Sigmoid colon (tissue), 7 donors: ENCODE data around the gene MYLK. TPM values are rescaled to one million over a fixed set of nuclear protein-coding genes. Genes with fewer than 3 reads are reported as not detected.
A peak's percentile ranks its signal among the peaks of the same experiment; 100 is the strongest.

Source experiments
- DNase-seq: peaks from one replicate; pipeline ENCODE4 v3.0.0-alpha.2; 2019
- H3K27ac ChIP-seq, 4 donors: fragments of 200-600 bp; sonication (generic); one replicate each; pipeline ENCODE4 v1.5.1; 2016 to 2019; ENCODE audit warnings: mild to moderate bottlenecking in 1 of 4
- H3K27me3 ChIP-seq, 3 donors: fragments of 200-600 bp; sonication (generic); one replicate each; pipeline ENCODE4 v1.5.1; 2019; ENCODE audit warnings: mild to moderate bottlenecking in 1 of 3
- H3K36me3 ChIP-seq, 4 donors: fragments of 200-600 bp; sonication (generic); one replicate each; pipeline ENCODE4 v1.5.1; 2016 to 2019
- H3K4me1 ChIP-seq, 4 donors: fragments of 200-600 bp; sonication (generic); one replicate each; pipeline ENCODE4 v1.5.1; 2017 to 2019
- H3K4me3 ChIP-seq, 4 donors: fragments of 200-600 bp; sonication (generic); one replicate each; pipeline ENCODE4 v1.5.1; 2017 to 2019; ENCODE audit warnings: mild to moderate bottlenecking in 2 of 4, moderate library complexity in 1 of 4
- H3K9me3 ChIP-seq, 4 donors: fragments of 200-600 bp in 3 of 4; sonication (generic) in 3 of 4; one replicate each; pipeline versions ENCODE4 v1.5.1 to v1.6.1; 2013 to 2019
- CTCF ChIP-seq, 4 experiments: fragments of 450-650 bp in 3 of 4; fragments of 200-600 bp in 1 of 4; IDR thresholded peaks; one replicate each; pipeline ENCODE4 v1.5.1; 2016 to 2019; ENCODE audit warnings: antibody characterized with exemption in 4 of 4, mild to moderate bottlenecking in 3 of 4, moderate library complexity in 2 of 4
- EP300 ChIP-seq, 4 donors: sonication (generic); formaldehyde crosslinking; IDR thresholded peaks; one replicate each; pipeline ENCODE4 v1.6.1; 2017; ENCODE audit warnings: antibody characterized with exemption in 4 of 4
- POLR2A ChIP-seq, 2 donors: fragments of 450-650 bp; IDR thresholded peaks; one replicate each; pipeline ENCODE4 v1.6.1; 2016; ENCODE audit warnings: antibody characterized with exemption in 2 of 2, mild to moderate bottlenecking in 2 of 2, moderate library complexity in 2 of 2
- POLR2AphosphoS5 ChIP-seq, 4 donors: sonication (generic); formaldehyde crosslinking; IDR thresholded peaks; one replicate each; pipeline ENCODE4 v1.6.1; 2017; ENCODE audit warnings: antibody characterized with exemption in 4 of 4
- WGBS, 2 donors: extraction: QIAGEN DNeasy Blood & Tissue Kit; methylation state at CpG; one replicate each; pipeline ENCODE4 v1.1.7; 2013; 5-methylcytosine and 5-hydroxymethylcytosine counted together
- intact Hi-C: fragments of 100-400 bp; cut with DNase I; formaldehyde crosslinking; loops from one replicate; pipeline ENCODE4 v1.15.1; 2023
- polyA plus RNA-seq, 3 donors: library from polyadenylated mRNA; stranded (reverse); fragments of 200-250 nt; gene quantifications; one replicate each; pipeline ENCODE4 v1.2.3, GENCODE V29; 2013
- total RNA-seq, 4 donors: library from RNA; depleted of rRNA; stranded (reverse); fragments of >200 nt; gene quantifications; one replicate each; pipeline ENCODE4 v1.1.0, GENCODE V29; 2016
- donor health status: healthy with polysubstance abuse.
- donor health status: Bipolar disorder and iron deficiency.
- donor health status: healthy.

The MYLK gene
- total and polyA plus RNA-seq, 7 donors = 21.5 to 2,153 (median 1,169) TPM

GRCh38 chr3:123787133-123787532, 97.0 kb downstream of the MYLK start:
- peaks cover 0 to 52% (median 39%) of the 10 kb centered on the region in 4 donors for H3K4me1 ChIP-seq
- no peak for TF ChIP-seq POLR2A (IDR thresholded peaks at IDR 0.05)
- no peak for TF ChIP-seq EP300 (IDR thresholded peaks at IDR 0.05)
- TF ChIP-seq CTCF (IDR thresholded peaks at IDR 0.05) = no peak
- no peak for TF ChIP-seq POLR2AphosphoS5 (IDR thresholded peaks at IDR 0.05)
- intact Hi-C loops = no loop called here
- WGBS, 2 donors = 41 to 77% methylated on average over 5 of the region's 5 CpGs
- no peaks in the 10 kb centered on the region for H3K9me3 ChIP-seq
- no peak overlapping the region for H3K4me3 ChIP-seq
- H3K27me3 ChIP-seq = no peaks in the 10 kb centered on the region
- no peak overlapping the region for H3K27ac ChIP-seq
- no peaks in the 10 kb centered on the region for H3K36me3 ChIP-seq
- no peak for DNase-seq

- no peaks in the 10 kb centered on the region for H3K27me3 ChIP-seq
- no peak overlapping the region for H3K4me3 ChIP-seq
- WGBS, 2 donors = 93% methylated on average over 3 of the region's 3 CpGs
- no peak overlapping the region for H3K27ac ChIP-seq
- no peak for DNase-seq
- peaks cover 0 to 52% (median 37%) of the 10 kb centered on the region in 4 donors for H3K4me1 ChIP-seq
- no peaks in the 10 kb centered on the region for H3K9me3 ChIP-seq
- H3K36me3 ChIP-seq = no peaks in the 10 kb centered on the region
- intact Hi-C loops = no loop called here
- TF ChIP-seq POLR2AphosphoS5 (IDR thresholded peaks at IDR 0.05) (no peak), EP300 (IDR thresholded peaks at IDR 0.05) (no peak), POLR2A (IDR thresholded peaks at IDR 0.05) (no peak), CTCF (IDR thresholded peaks at IDR 0.05) (no peak)
These were observed 98.5 kb downstream of the MYLK start for GRCh38 chr3:123785602-123786001.

GRCh38 chr3:123783811-123784210, 100.3 kb downstream of the MYLK start:
- DNase-seq = no peak

GRCh38 chr3:123783050-123783689, 101.0 kb downstream of the MYLK start:
- intact Hi-C loops = no loop called here
- Histone ChIP-seq H3K4me1 (peaks cover 0 to 69% (median 55%) of the 10 kb centered on the region in 4 donors), H3K36me3 (no peaks in the 10 kb centered on the region), H3K27ac (peak overlapping the region; percentile 57 to 76 (median 74)), H3K9me3 (no peaks in the 10 kb centered on the region), H3K4me3 (no peak overlapping the region), H3K27me3 (no peaks in the 10 kb centered on the region)
- DNase-seq = no peak
- peak in 2 of 4 donors; percentile 17 to 29 for TF ChIP-seq POLR2AphosphoS5 (IDR thresholded peaks at IDR 0.05)
- no peak for TF ChIP-seq CTCF (IDR thresholded peaks at IDR 0.05)
- no peak for TF ChIP-seq POLR2A (IDR thresholded peaks at IDR 0.05)
- no peak for TF ChIP-seq EP300 (IDR thresholded peaks at IDR 0.05)
- WGBS, 2 donors = 12 to 52% methylated on average over 1 of the region's 1 CpG

More at GRCh38 chr3:123783811-123784210, 100.3 kb downstream of the MYLK start:
- Histone ChIP-seq H3K9me3 (no peaks in the 10 kb centered on the region), H3K27ac (peak overlapping the region; percentile 57 to 76 (median 74)), H3K4me3 (no peak overlapping the region), H3K27me3 (no peaks in the 10 kb centered on the region), H3K4me1 (peaks cover 0 to 65% (median 51%) of the 10 kb centered on the region in 4 donors), H3K36me3 (no peaks in the 10 kb centered on the region)
- TF ChIP-seq POLR2AphosphoS5 (IDR thresholded peaks at IDR 0.05) (no peak), CTCF (IDR thresholded peaks at IDR 0.05) (no peak), POLR2A (IDR thresholded peaks at IDR 0.05) (no peak), EP300 (IDR thresholded peaks at IDR 0.05) (no peak)
- WGBS, 2 donors = 13 to 52% methylated on average over 4 of the region's 4 CpGs
- intact Hi-C loops = no loop called here
